Colon (tissue), 2 donors: ENCODE data around the gene NYAP1.
A peak's percentile ranks its signal among the peaks of the same experiment; 100 is the strongest.
"Not testable (repeated sequence)": the region's sequence is repeated elsewhere in the genome, so short reads cannot be mapped to it uniquely, and the experiment has no call there.

Experiments used
- FAIRE-seq: peaks from 2 replicates; lab custom pipeline; 2012; peaks lifted over from hg19 to GRCh38; lab: Jason Lieb, UNC
- donor health status: control.
- donor health status: control.

Gene NYAP1

GRCh38 chr7:100513212-100513810 is 29.6 kb downstream of the NYAP1 start:
- FAIRE-seq = no peak

- FAIRE-seq = no peak
Observed at GRCh38 chr7:100515072-100515532, 31.4 kb downstream of the NYAP1 start.

GRCh38 chr7:100516135-100516812 is 32.5 kb downstream of the NYAP1 start:
- no peak for FAIRE-seq

- FAIRE-seq = no peak
Observed at GRCh38 chr7:100517305-100517704, 33.6 kb downstream of the NYAP1 start.

GRCh38 chr7:100519580-100519979 is 35.9 kb downstream of the NYAP1 start:
- no peak for FAIRE-seq

- no peak for FAIRE-seq
Observed at GRCh38 chr7:100520138-100520537, 36.4 kb downstream of the NYAP1 start.

GRCh38 chr7:100521076-100521475 is 37.3 kb downstream of the NYAP1 start:
- no peak for FAIRE-seq

GRCh38 chr7:100521909-100522593 is 38.3 kb downstream of the NYAP1 start:
- not testable (repeated sequence) for FAIRE-seq

GRCh38 chr7:100523192-100523591 is 39.5 kb downstream of the NYAP1 start:
- not testable (repeated sequence) for FAIRE-seq

- FAIRE-seq = not testable (repeated sequence)
Observed at GRCh38 chr7:100528108-100528866, 44.6 kb downstream of the NYAP1 start.

GRCh38 chr7:100532165-100533022 is 48.7 kb downstream of the NYAP1 start:
- no peak for FAIRE-seq

- FAIRE-seq = not testable (repeated sequence)
Observed at GRCh38 chr7:100535982-100536381, 52.3 kb downstream of the NYAP1 start.

GRCh38 chr7:100536695-100537094 is 53.0 kb downstream of the NYAP1 start:
- FAIRE-seq = not testable (repeated sequence)

- no peak for FAIRE-seq
Observed at GRCh38 chr7:100538348-100538653, 54.6 kb downstream of the NYAP1 start.

GRCh38 chr7:100538654-100539435 is 55.1 kb downstream of the NYAP1 start, which contains the start of gene AGFG2:
Gene AGFG2, plus strand, starts transcription at chr7:100539203. Its CDS starts 144 bp downstream, at chr7:100539347.
- FAIRE-seq = peak; percentile 89

GRCh38 chr7:100539436-100540006 is 55.8 kb downstream of the NYAP1 start:
- no peak for FAIRE-seq

- no peak for FAIRE-seq
Observed at GRCh38 chr7:100540073-100540723, 56.5 kb downstream of the NYAP1 start.

- FAIRE-seq = not testable (repeated sequence)
Observed at GRCh38 chr7:100541309-100541708, 57.6 kb downstream of the NYAP1 start.

- FAIRE-seq = no peak
Observed at GRCh38 chr7:100543586-100543985, 59.9 kb downstream of the NYAP1 start.

GRCh38 chr7:100544386-100544785 is 60.7 kb downstream of the NYAP1 start:
- no peak for FAIRE-seq
